IMR-90 (cell line): ENCODE measurements around the gene TENT5C. TPM values are rescaled to one million over a fixed set of nuclear protein-coding genes. Genes with fewer than 3 reads are reported as not detected.

Source experiments
- ATAC-seq: fragments of 200-7000 bp; cut with Tn5 transposase; 2 replicates; pipeline ENCODE4 v1.9.1; 2020; ENCODE audit warnings: low read depth, mild to moderate bottlenecking, moderate library complexity
- BruUV-seq: library from RNA; stranded (reverse); fragments of 400-500 nt; replicated peaks from 2 replicates; lab custom pipeline; 2021; lab: Mats Ljungman, UMichigan
- CTCF ChIA-PET: fragments of 300-600 bp; formaldehyde crosslinking; extraction: SDS; loops from one replicate; lab custom pipeline; 2021; ENCODE audit warnings: antibody characterized with exemption; lab: Yijun Ruan, JAX
- POLR2A ChIA-PET: fragments of 300-600 bp; sonication (Branson Sonifier 250); formaldehyde crosslinking; loops from one replicate; lab custom pipeline; 2022; ENCODE audit warnings: antibody characterized with exemption; ENCODE audit not compliant: unreplicated experiment; lab: Charles Lee
- DNase-seq: peaks from one replicate; pipeline ENCODE4 v3.0.0; 2013
- H2AFZ ChIP-seq: replicated peaks from 2 replicates; pipeline ENCODE3; 2013; ENCODE audit warnings: low read length, mild to moderate bottlenecking; ENCODE audit not compliant: poor library complexity
- H2AK5ac ChIP-seq: 2 replicates; pipeline ENCODE4 v1.6.1; 2013; ENCODE audit warnings: low read depth, low read length, inconsistent platforms
- H2AK9ac ChIP-seq: replicated peaks from 2 replicates; pipeline ENCODE3; 2013; ENCODE audit warnings: mild to moderate bottlenecking, low read depth, low read length, moderate library complexity; ENCODE audit not compliant: poor library complexity
- H2BK120ac ChIP-seq: 2 replicates; pipeline ENCODE4 v1.6.1; 2013; ENCODE audit warnings: low read depth, low read length, inconsistent platforms
- H2BK15ac ChIP-seq: 3 replicates; pipeline ENCODE4 v1.6.1; 2013; ENCODE audit warnings: low read depth, low read length, inconsistent platforms
- H2BK20ac ChIP-seq: 2 replicates; pipeline ENCODE4 v1.6.1; 2013; ENCODE audit warnings: low read depth, mild to moderate bottlenecking, inconsistent platforms, low read length, moderate library complexity
- H2BK5ac ChIP-seq: 2 replicates; pipeline ENCODE4 v1.6.1; 2013; ENCODE audit warnings: mild to moderate bottlenecking, low read depth, low read length, inconsistent platforms; ENCODE audit not compliant: poor library complexity, severe bottlenecking
- H3K14ac ChIP-seq: replicated peaks from 2 replicates; pipeline ENCODE4 v1.6.1; 2013; ENCODE audit warnings: low read depth, low read length, inconsistent platforms
- H3K18ac ChIP-seq: 2 replicates; pipeline ENCODE4 v1.6.1; 2013; ENCODE audit warnings: low read depth, low read length, control low read depth
- H3K23ac ChIP-seq: 2 replicates; pipeline ENCODE4 v1.6.1; 2013; ENCODE audit warnings: low read depth, low read length, inconsistent platforms
- H3K27ac ChIP-seq: 2 replicates; pipeline ENCODE4 v1.5.1; 2013; ENCODE audit warnings: mild to moderate bottlenecking, control low read depth, low read length; ENCODE audit not compliant: insufficient read depth
- H3K27me3 ChIP-seq: 2 replicates; pipeline ENCODE4 v1.6.1; 2013; ENCODE audit warnings: low read length; ENCODE audit not compliant: control insufficient read depth, insufficient read depth
- H3K36me3 ChIP-seq: 2 replicates; pipeline ENCODE4 v1.6.1; 2013; ENCODE audit warnings: low read length, mixed read lengths; ENCODE audit not compliant: control insufficient read depth, insufficient read depth
- H3K4ac ChIP-seq: 2 replicates; pipeline ENCODE4 v1.6.1; 2013; ENCODE audit warnings: low read depth, low read length, inconsistent platforms
- H3K4me1 ChIP-seq: 2 replicates; pipeline ENCODE4 v1.6.1; 2013; ENCODE audit warnings: low read length, mixed read lengths; ENCODE audit not compliant: control insufficient read depth, insufficient read depth
- H3K4me2 ChIP-seq: 2 replicates; pipeline ENCODE4 v1.6.1; 2013; ENCODE audit warnings: low read depth, mild to moderate bottlenecking, control low read depth, low read length, moderate library complexity
- H3K4me3 ChIP-seq: 2 replicates; pipeline ENCODE4 v1.5.1; 2013; ENCODE audit warnings: low read depth, mild to moderate bottlenecking, control low read depth, low read length, moderate library complexity; ENCODE audit not compliant: insufficient read depth
- H3K56ac ChIP-seq: 2 replicates; pipeline ENCODE4 v1.6.1; 2013; ENCODE audit warnings: low read length, inconsistent platforms; ENCODE audit not compliant: insufficient read depth; ENCODE audit errors: extremely low read depth
- H3K79me1 ChIP-seq, 2 experiments: 2 replicates each; pipeline ENCODE4 v1.6.1; 2013; ENCODE audit warnings: low read length in 2 of 2, inconsistent platforms in 1 of 2, low read depth in 1 of 2
- H3K9ac ChIP-seq: 2 replicates; pipeline ENCODE4 v1.6.1; 2013; ENCODE audit warnings: low read depth, low read length, control low read depth
- H3K9me1 ChIP-seq: 2 replicates; pipeline ENCODE4 v1.6.1; 2013; ENCODE audit warnings: low read length, inconsistent platforms; ENCODE audit not compliant: insufficient read depth
- H3K9me3 ChIP-seq: 2 replicates; pipeline ENCODE4 v1.6.1; 2013; ENCODE audit warnings: low read length; ENCODE audit not compliant: control insufficient read depth, insufficient read depth
- H4K20me1 ChIP-seq: 2 replicates; pipeline ENCODE4 v1.6.1; 2013; ENCODE audit warnings: low read length, inconsistent platforms; ENCODE audit not compliant: insufficient read depth
- H4K5ac ChIP-seq: 2 replicates; pipeline ENCODE4 v1.6.1; 2013; ENCODE audit warnings: mild to moderate bottlenecking, low read depth, low read length, control low read depth
- H4K8ac ChIP-seq, 2 experiments: 2 replicates each; pipeline ENCODE4 v1.6.1; 2013; ENCODE audit warnings: low read depth in 2 of 2, low read length in 2 of 2, control low read depth in 1 of 2, inconsistent platforms in 1 of 2
- H4K91ac ChIP-seq: 2 replicates; pipeline ENCODE4 v1.6.1; 2013; ENCODE audit warnings: low read depth, low read length, inconsistent platforms; ENCODE audit not compliant: insufficient read depth
- BHLHE40 ChIP-seq: fragments of 150-350 bp; IDR thresholded peaks from 2 replicates; pipeline ENCODE4 v1.6.1; 2016; ENCODE audit warnings: mild to moderate bottlenecking, low read depth, low read length
- CEBPB ChIP-seq: IDR thresholded peaks from 2 replicates; pipeline ENCODE4 v1.6.1; 2012; ENCODE audit warnings: low read depth, low read length, improper control_type of control experiment
- CHD1 ChIP-seq: IDR thresholded peaks from 2 replicates; pipeline ENCODE4 v1.6.1; 2012; ENCODE audit warnings: low read depth, low read length, improper control_type of control experiment
- FOS ChIP-seq: fragments of 150-350 bp; IDR thresholded peaks from 2 replicates; pipeline ENCODE4 v1.6.1; 2016; ENCODE audit warnings: low read depth, low read length
- MAFK ChIP-seq: IDR thresholded peaks from 2 replicates; pipeline ENCODE4 v1.6.1; 2012; ENCODE audit warnings: low read depth, low read length, improper control_type of control experiment
- MAZ ChIP-seq: IDR thresholded peaks from 2 replicates; pipeline ENCODE4 v1.6.1; 2012; ENCODE audit warnings: low read depth, mild to moderate bottlenecking, low read length, improper control_type of control experiment, moderate library complexity, borderline replicate concordance
- NFE2L2 ChIP-seq: fragments of 150-350 bp; IDR thresholded peaks from 2 replicates; pipeline ENCODE4 v1.6.1; 2016; ENCODE audit warnings: low read depth, mild to moderate bottlenecking, low read length
- POLR2A ChIP-seq: IDR thresholded peaks from 2 replicates; pipeline ENCODE4 v1.6.1; 2012; ENCODE audit warnings: mild to moderate bottlenecking, low read depth, low read length
- RFX5 ChIP-seq: IDR thresholded peaks from 2 replicates; pipeline ENCODE4 v1.8.0; 2012; ENCODE audit warnings: low read depth, mild to moderate bottlenecking, low read length, moderate library complexity
- SMC3 ChIP-seq: fragments of 150-350 bp; IDR thresholded peaks from 2 replicates; pipeline ENCODE4 v1.6.1; 2016; ENCODE audit warnings: low read depth, mild to moderate bottlenecking, antibody characterized with exemption, low read length, moderate library complexity
- whole genome bisulfite sequencing, 2 experiments: methylation state at CpG; one replicate each; pipeline versions ENCODE4 v1.1.5 to v1.1.7; 2013; ENCODE audit warnings: missing lambda C conversion rate in 2 of 2; ENCODE audit not compliant: insufficient read length in 1 of 2; ENCODE audit errors: extremely low coverage in 2 of 2; 5-methylcytosine and 5-hydroxymethylcytosine counted together
- dilution Hi-C: fragments of 300-500 bp; cut with HindIII; formaldehyde crosslinking; loops from one replicate; pipeline ENCODE4 v1.14.3; 2018; ENCODE audit warnings: low sequenced_read_pairs; ENCODE audit not compliant: unreplicated experiment
- in situ Hi-C: fragments of 300-500 bp; cut with MboI; formaldehyde crosslinking; loops from 3 replicates; pipeline ENCODE4 v1.14.3; 2019; ENCODE audit warnings: low sequenced_read_pairs, inconsistent platforms, mixed read lengths
- intact Hi-C: fragments of 100-400 bp; cut with micrococcal nuclease; formaldehyde crosslinking; loops from 2 replicates; pipeline ENCODE4 v1.10.0; 2022
- polyA plus RNA-seq, 3 experiments: library from polyadenylated mRNA; depleted of rRNA; stranded (reverse); fragments of >200 nt; gene quantifications; 2 replicates each; pipeline ENCODE4 v1.2.3, GENCODE V29; 2012; ENCODE audit warnings: low replicate concordance in 1 of 3
- total RNA-seq: library from RNA; depleted of rRNA; stranded (reverse); fragments of >200 nt; gene quantifications from 2 replicates; pipeline ENCODE4 v1.2.3, GENCODE V29; 2012
- TF ChIP-seq, protein P1 (sequence below): fragments of 150-350 bp; IDR thresholded peaks from 2 replicates; pipeline ENCODE4 v1.6.1; 2016; ENCODE audit warnings: low read depth, mild to moderate bottlenecking, low read length, moderate library complexity, borderline replicate concordance
- TF ChIP-seq, protein P2 (sequence below): conservative IDR thresholded peaks from 2 replicates; pipeline ENCODE4 v1.5.1; 2012; ENCODE audit warnings: mild to moderate bottlenecking, low read depth, low read length, improper control_type of control experiment
- TF ChIP-seq, protein P3 (sequence below): fragments of 150-350 bp; IDR thresholded peaks from 2 replicates; pipeline ENCODE4 v1.6.1; 2017; ENCODE audit warnings: mild to moderate bottlenecking, antibody characterized with exemption, low read length, low read depth

The TENT5C gene
- total and polyA plus RNA-seq, 2 of the 4 experiments (the other 2 are of a cell fraction): 1.5 to 4.1 TPM

DNA sequence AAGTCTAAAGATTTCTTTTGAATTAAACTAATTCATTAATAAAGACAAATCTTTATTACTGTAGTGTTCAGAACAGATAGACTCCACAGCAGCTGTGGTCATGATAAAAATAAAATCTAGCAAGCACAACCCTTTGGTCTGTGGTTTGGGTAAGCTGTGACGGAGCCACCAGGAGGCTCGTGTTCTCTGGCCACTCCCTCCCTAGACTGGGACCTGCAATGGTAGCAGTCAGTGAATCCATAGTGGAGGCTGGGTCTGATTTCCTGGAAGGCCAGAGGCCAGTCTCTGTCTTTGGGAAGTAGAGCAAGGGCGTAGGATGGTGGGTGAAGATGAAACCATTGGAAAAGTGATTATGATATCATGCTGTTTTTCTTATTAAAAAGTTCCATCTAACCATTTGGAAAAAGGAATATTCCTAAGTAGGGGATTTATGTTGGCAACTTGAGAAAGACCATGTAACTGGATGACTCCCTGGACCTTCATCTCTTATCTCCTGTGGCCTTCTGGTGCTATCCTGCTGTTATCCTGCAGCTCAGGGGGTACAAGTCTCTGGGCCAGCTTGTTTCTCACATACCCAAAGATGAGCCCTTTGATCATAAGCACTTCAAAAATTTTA, 39.0 kb downstream of the TENT5C start:
- peaks cover 2% of the 10 kb centered on the region; the same call in 1 of the 2 replicates for H3K4me1 ChIP-seq
- no peak overlapping the region for H3K23ac ChIP-seq
- BruUV-seq: no TSS peak
- H4K91ac ChIP-seq: no peak overlapping the region
- no peak for DNase-seq
- no peak overlapping the region for H2AFZ ChIP-seq
- H3K4ac ChIP-seq: no peak overlapping the region
- H2AK5ac ChIP-seq: no peak overlapping the region
- H3K4me2 ChIP-seq: no peak overlapping the region
- H4K5ac ChIP-seq: no peak overlapping the region
- H3K9me3 ChIP-seq: no peaks in the 10 kb centered on the region
- no peak overlapping the region for H2BK120ac ChIP-seq
- in situ Hi-C loops: no loop called here
- no peak overlapping the region for H2BK5ac ChIP-seq
- H3K27me3 ChIP-seq: no peaks in the 10 kb centered on the region; the same call in 1 of the 2 replicates
- H2BK15ac ChIP-seq: no peak overlapping the region
- H3K9me1 ChIP-seq: no peaks in the 10 kb centered on the region
- no peak overlapping the region for H3K56ac ChIP-seq
- dilution Hi-C loops: no loop called here
- H3K9ac ChIP-seq: no peak overlapping the region
- no peak overlapping the region for H3K18ac ChIP-seq
- ATAC-seq: no peak
- no peak overlapping the region for H2BK20ac ChIP-seq
- CTCF ChIA-PET: no interaction called here
- WGBS, 2 experiments: no CpG with 5 or more reads among the region's 3 CpGs
- no peaks in the 10 kb centered on the region for H4K20me1 ChIP-seq
- no peak overlapping the region for H3K14ac ChIP-seq
- no peak overlapping the region for H3K27ac ChIP-seq
- H3K36me3 ChIP-seq: no peaks in the 10 kb centered on the region
- POLR2A ChIA-PET: no interaction called here
- H3K79me1 ChIP-seq: no peaks in the 10 kb centered on the region
- H2AK9ac ChIP-seq: no peak overlapping the region
- TF ChIP-seq POLR2A (no peak), BHLHE40 (no peak), FOS (no peak), CHD1 (no peak), MAZ (no peak), SMC3 (no peak), MAFK (no peak), CEBPB (no peak), RFX5 (no peak), NFE2L2 (no peak)
- TF ChIP-seq, protein P1, sequence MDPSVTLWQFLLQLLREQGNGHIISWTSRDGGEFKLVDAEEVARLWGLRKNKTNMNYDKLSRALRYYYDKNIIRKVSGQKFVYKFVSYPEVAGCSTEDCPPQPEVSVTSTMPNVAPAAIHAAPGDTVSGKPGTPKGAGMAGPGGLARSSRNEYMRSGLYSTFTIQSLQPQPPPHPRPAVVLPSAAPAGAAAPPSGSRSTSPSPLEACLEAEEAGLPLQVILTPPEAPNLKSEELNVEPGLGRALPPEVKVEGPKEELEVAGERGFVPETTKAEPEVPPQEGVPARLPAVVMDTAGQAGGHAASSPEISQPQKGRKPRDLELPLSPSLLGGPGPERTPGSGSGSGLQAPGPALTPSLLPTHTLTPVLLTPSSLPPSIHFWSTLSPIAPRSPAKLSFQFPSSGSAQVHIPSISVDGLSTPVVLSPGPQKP: no peak
- TF ChIP-seq, protein P2, sequence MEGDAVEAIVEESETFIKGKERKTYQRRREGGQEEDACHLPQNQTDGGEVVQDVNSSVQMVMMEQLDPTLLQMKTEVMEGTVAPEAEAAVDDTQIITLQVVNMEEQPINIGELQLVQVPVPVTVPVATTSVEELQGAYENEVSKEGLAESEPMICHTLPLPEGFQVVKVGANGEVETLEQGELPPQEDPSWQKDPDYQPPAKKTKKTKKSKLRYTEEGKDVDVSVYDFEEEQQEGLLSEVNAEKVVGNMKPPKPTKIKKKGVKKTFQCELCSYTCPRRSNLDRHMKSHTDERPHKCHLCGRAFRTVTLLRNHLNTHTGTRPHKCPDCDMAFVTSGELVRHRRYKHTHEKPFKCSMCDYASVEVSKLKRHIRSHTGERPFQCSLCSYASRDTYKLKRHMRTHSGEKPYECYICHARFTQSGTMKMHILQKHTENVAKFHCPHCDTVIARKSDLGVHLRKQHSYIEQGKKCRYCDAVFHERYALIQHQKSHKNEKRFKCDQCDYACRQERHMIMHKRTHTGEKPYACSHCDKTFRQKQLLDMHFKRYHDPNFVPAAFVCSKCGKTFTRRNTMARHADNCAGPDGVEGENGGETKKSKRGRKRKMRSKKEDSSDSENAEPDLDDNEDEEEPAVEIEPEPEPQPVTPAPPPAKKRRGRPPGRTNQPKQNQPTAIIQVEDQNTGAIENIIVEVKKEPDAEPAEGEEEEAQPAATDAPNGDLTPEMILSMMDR: no peak
- TF ChIP-seq, protein P3, sequence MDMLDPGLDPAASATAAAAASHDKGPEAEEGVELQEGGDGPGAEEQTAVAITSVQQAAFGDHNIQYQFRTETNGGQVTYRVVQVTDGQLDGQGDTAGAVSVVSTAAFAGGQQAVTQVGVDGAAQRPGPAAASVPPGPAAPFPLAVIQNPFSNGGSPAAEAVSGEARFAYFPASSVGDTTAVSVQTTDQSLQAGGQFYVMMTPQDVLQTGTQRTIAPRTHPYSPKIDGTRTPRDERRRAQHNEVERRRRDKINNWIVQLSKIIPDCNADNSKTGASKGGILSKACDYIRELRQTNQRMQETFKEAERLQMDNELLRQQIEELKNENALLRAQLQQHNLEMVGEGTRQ: no peak
- intact Hi-C loops: no loop called here
- no peak overlapping the region for H4K8ac ChIP-seq
- H3K4me3 ChIP-seq: no peak overlapping the region
